Measurements from ENCODE around the gene KRT15.

The KRT15 gene

DNA sequence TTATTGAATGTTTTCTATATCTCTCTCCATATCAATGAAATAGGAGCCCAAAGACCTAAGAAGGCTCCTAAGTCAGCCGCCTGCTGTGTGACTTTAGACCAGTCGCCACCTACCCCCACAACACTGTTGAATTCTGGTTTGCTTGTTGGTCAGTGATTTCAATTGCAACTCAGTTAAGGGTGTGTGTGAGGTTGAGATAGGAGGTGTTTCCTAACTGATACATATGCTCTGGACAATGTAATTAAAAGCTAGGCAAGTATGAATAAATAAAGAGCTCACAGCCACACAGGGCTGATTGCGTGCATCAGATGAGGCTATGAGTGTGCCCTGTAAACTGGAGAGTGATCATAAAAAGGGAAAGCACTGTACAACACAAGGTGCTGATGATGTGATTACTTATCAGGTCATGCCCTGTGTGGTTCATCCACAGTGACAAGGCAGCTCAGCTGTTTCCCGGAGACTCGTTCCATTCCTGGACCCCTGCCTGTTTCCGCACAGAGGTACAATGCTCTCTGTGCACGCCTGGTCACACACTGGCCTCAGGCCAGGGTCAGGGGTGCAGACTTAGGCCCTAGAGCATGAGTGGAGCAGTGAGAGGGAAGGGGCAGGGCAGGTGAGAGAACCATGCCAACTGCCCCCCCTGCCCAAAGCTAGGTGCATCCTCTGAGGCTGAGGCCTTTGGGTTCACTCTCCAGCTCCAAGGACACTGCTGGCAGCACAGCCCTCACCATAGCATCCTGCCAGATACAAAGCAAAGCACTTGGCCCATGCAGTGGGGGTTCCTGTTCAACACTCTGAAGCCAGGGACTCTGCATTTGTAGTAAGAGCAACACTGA lies 34.5 kb downstream of the KRT15 start:
- no peak for DNase-seq

DNA sequence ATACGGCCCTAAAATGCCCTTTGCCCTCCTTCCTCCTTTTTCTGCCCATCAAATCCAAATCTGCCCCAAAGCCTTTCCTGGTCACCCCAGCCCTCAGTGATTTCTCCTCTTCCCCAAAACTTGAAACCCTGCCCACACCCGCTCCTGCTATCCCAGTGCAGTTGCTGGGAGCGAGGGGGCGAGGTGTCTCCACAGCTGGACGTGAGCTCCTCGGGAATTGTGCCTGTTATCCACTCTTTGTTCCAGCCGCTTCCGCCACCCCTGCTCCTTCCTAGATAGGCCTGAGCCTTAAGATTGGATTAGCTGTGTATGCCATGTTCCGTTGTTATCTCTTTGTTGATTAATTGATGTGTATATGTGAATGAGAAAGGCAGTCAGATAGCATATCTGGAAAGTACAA lies 35.2 kb downstream of the KRT15 start:
- DNase-seq, result no peak

DNA sequence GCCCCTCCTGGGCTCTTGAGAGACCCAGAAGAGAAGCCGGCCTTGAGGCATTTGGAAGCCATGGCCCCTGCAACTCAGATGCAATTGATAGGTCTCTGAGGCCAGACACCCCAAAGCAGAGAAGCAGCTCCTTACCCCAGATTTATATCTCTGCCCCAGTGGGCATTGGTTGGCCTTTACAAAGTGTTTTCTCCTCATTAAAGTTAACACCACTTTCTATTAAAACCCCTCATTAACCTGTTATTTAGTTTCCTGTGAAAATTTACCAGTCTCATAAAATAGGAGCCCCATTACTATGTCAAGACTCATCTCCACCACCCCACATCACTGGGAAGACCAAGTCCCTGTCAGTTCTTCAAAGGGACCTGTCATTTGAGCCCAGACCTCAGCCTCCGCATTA lies 37.7 kb downstream of the KRT15 start, which contains the start of gene KRT35:
TSS of gene KRT35 (minus strand) at position 116 of the 400 bp plus-strand sequence. CDS start at position 62, 54 bp downstream.
- DNase-seq, result no peak

DNA sequence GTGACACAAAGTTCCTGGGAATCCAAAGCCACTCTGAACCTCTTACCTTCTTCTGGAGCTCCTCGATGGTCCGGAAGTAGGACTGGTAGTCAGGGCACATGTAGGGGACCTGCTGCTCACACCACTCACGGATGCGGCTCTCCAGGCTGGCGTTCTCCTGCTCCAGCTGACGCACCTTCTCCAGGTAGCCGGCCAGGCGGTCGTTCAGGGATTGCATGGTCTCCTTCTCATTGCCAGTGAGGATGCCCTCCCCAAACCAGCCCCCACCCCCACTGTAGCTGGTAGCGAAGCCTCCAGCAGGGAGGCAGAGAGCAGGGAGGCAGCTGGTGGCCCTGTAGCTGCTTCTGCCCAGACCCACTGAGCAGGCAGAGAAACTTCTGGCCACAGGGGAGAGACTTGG lies 38.1 kb downstream of the KRT15 start:
- no peak for DNase-seq

DNA sequence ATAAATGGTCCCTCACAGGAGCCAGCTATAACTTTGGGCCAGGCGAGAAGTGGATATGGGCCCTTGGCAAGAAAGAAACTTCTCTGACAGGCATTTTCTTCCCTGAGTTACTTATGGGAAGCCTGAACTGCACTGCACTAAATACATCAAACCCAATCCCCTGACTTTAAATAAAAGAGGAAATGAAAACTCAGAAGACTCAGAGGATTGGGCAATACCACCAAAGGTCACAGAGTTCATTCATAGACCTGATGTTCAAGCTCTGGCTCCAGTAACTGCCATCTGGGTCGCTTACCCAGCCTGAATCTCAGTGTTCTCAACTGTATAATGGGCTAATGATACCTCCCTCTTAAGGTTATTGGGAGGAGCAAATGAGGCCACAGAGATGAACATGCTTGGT lies 38.6 kb downstream of the KRT15 start:
- DNase-seq, result no peak

DNA sequence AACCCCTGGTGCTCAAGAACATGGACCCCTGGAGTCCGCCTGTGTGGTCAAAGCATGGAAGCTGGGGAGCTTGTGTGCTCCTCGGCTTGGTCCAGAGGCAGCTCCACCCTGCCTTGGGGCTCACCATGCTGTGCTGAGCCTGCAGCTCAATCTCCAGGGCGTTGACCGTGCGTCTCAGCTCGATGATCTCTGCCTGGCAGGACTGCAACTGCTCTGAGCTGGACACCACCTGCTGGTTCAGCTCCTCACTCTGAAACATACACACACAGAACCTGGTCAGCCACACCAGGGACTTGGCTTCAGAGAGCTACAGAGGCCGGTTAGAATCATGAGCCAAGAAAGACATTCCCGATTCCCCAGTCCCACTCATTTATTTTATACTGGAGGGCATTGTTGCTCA lies 40.5 kb downstream of the KRT15 start:
- no peak for DNase-seq

DNA sequence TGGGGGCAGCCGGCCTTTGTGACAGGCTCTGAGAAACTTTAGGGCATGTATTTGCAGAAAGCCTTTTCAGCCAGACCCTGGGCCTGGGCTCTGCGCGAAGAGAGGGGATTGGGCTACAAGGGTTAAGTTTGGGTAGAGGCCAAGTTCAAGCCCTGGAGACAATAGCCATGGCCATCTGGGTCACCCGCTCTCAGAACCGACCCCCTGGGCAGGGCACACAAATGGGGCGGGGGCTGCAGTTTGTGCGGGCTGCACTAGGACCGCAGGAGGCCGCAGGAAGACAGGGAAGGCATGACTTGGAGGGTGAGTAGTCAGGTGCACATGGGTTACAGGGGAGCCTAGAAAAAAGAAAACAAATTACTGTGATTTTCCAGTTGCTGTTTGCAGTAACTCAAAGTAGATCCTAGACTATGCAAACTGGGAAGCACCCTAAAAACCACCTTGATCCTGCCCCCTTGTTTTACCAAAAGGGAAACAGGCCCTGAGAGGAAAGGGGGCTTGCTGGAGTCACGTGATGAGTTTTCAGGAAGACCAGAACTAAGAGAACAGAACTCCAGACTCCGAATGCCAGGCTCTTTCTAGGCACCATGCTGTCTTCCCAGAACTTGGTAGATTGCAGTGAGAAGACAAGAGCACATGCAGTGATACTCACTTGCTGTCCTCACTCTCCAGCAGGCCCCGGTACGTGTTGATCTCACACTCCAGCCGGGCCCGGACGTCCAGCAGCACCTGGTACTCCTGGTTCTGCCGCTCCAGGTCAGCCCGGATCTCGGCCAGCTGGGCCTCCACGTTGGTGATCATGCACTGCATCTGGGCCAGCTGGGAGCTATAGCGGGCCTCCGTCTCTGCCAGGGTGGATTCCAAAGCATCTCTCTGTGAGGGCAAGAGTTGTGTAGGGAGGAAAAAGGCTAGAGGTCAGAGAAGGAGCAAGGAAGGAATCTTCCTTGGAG lies 41.5 kb downstream of the KRT15 start:
- DNase-seq, result no peak

DNA sequence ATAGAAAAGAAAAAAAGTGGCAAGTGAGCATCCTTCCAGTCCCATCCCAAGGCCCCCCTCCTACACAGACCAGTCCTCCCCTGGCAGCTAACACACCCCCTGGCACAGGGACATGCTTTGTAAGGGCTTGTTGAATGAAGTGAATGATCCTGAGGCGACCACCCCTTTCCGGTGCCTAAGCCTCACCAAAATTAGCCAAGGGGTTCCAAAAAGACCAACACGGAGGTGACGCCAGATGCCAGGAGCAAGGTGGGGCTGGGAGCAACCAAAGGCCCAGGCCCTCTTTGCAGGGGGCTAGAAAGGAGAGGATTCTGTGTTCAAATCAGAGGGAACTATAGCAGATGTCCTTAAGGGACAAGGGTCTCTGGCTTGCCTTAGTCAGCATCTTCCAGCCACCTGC lies 43.3 kb downstream of the KRT15 start:
- no peak for DNase-seq

DNA sequence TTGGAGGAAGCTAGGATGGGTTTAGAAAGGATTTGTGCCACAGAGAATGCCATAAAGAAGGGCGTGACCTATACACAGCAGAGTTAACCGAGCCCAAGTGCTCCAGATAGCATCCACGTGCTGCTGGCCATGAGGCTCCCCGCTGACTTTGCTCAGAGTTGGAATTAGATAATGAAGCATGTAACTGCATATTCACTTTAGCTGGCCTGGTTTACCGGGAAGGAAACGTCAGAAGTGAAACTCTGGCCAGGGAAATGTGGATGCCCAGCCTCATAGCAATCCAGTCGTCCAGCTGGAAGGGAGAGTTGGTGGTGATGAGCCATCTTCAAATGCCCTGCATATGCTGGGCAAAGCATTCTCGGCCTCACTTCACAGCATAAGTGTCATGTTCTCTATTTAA lies 43.8 kb downstream of the KRT15 start:
- no peak for DNase-seq

DNA sequence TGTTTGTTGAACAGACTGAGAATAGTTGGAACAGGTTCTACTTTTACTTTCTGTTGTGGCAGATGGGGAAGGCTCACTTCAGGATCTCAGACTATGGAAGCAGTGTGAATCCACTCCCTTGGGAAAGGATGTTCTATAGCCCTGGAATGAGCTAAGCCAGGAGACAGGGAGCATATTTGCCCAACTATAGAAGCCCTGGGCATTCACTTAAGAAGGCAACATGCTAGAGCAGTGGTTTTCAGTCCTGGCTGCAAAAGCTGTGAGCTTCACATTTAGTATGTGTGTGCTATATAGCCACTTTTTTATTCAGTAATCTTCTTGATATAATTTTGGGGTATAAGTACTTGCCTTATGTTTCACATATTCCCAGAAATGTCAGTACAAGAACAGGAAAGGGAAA lies 50.3 kb downstream of the KRT15 start:
- DNase-seq, result no peak

DNA sequence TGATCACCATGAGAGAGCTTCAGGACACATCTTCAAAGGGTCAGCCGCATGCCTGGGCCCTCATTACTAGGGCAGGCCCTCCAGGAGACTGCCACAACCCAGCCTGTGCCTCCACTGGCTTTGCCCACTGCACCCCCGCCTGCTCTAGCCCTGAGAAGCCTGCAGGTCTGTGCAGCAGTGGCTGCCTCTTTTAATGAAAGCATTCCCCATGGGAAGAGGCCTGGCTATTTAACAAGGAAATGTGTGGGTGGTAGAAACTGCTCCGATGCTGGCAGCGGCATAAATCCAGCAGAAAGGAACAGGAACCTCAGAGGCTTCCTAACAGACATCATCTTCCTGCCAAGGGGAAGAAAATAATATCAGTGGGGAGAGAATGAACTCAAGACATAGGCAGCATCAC lies 51.1 kb downstream of the KRT15 start:
- no peak for DNase-seq

DNA sequence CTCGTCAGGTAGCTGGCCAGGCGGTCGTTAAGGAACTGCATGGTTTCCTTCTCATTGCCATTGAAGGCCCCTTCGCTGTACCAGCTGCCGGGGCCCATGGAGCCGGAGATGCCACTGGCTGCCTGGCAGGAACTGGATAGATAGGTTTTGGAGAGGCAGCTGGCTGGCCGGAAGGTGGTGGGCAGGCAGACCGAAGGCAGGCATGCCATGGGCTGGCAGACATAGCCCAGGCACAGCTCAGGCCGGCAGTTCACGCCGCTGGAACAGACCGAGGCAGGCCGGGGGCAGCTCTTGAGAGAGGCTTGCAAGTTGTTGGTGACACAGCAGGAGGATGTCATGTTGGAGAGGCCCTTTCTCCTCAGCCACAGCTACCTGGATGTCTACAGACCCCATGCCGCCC lies 51.7 kb downstream of the KRT15 start, which contains the start of gene KRT32:
TSS of gene KRT32 (minus strand) at position 399 of the 400 bp plus-strand sequence. CDS start at position 338, 61 bp downstream.
- DNase-seq, result no peak

DNA sequence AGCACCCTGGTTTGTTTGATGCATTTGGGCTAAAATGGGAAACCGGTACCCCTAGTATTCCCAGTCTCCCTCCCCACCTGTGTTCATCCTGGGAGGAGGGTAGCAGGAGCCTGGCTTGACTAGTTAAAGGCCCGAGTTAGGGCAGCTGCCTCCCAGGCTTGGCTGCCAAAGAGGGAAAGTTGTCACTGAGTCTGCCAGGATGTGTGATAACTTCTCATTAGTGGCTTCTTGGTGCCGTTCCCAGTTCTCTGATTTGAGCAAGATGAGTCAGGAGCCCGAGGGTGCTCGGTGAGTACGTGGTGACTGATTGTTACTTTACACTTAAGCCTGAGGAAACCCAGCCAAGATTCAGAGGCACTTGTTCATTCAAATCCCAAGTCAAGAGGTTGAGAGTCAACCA lies 54.0 kb downstream of the KRT15 start:
- peak in 2 of 51 donors; percentile 44 to 47 for DNase-seq

DNA sequence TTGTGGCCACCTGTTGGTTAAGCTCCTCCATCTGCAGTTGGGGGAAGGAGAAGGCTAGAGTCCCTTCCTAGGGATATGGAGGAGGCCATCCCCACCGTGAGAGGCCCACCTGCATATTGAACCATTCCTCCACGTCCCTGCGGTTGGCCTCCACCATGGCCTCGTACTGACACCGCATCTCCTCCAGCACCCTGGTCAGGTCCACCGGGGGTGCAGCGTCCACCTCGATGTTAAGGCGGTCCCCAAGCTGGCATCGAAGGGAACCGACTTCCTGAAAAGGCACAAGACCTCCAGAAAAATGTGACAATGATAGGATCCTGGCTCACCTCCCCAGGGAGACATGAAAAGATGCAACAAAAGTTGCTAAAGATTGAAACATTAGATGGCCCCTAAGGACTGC lies 54.5 kb downstream of the KRT15 start:
- DNase-seq, result no peak

DNA sequence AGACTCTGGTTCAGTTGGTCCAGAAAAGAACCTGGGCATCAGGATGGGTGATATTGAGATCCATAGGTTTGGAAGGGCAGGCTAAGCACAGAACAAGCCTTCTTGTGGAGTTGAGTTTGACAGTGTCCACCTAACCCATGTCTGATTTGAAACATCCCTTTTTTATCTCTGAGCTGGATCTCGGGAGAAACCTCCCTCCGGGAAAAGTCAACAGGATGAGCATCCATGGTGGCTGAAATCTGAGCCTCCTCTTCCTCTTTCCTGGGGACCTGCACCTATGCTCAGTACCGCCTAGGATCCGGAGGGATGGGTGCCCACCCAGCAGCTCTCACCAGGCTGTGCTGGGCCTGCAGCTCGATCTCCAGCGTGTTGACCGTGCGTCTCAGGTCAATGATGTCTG lies 54.9 kb downstream of the KRT15 start:
- DNase-seq, result no peak

Data from hypothalamus (tissue), 51 donors.